ENCODE results near the gene KCTD13.
"Not testable (repeated sequence)": the region's sequence is repeated elsewhere in the genome, so short reads cannot be mapped to it uniquely, and the experiment has no call there.

The KCTD13 gene

GRCh38 chr16:29877266-29877961 is 48.6 kb downstream of the KCTD13 start:
- peak in 2 of 14 donors; percentile 2 to 58 for DNase-seq

- no peak for DNase-seq
Observed at GRCh38 chr16:29876594-29877249, 49.3 kb downstream of the KCTD13 start.

GRCh38 chr16:29876217-29876593 is 49.8 kb downstream of the KCTD13 start:
- no peak for DNase-seq

GRCh38 chr16:29875206-29875605 is 50.8 kb downstream of the KCTD13 start:
- peak in 1 of 14 donors; percentile 29 for DNase-seq

GRCh38 chr16:29873319-29873718 is 52.7 kb downstream of the KCTD13 start:
- DNase-seq = no peak

GRCh38 chr16:29871822-29872546 is 54.0 kb downstream of the KCTD13 start:
- no peak for DNase-seq

GRCh38 chr16:29869067-29869466 is 57.0 kb downstream of the KCTD13 start:
- DNase-seq = not testable (repeated sequence)

- no peak for DNase-seq
Observed at GRCh38 chr16:29868396-29869009, 57.5 kb downstream of the KCTD13 start.

GRCh38 chr16:29864205-29864604 is 61.8 kb downstream of the KCTD13 start:
- DNase-seq = peak in 1 of 14 donors; percentile 23

GRCh38 chr16:29863669-29863984 is 62.4 kb downstream of the KCTD13 start:
- no peak for DNase-seq

GRCh38 chr16:29862884-29863668 is 63.0 kb downstream of the KCTD13 start, which contains the start of gene CDIPT:
TSS of gene CDIPT (minus strand) at chr16:29863226. CDS start at chr16:29862857, 369 bp downstream.
- peak; percentile 22 to 96 (median 88) for DNase-seq

- DNase-seq = peak in 3 of 14 donors; percentile 48 to 60 (median 50)
Observed at GRCh38 chr16:29862383-29862883, 63.6 kb downstream of the KCTD13 start.

- DNase-seq = no peak
Observed at GRCh38 chr16:29860218-29860617, 65.8 kb downstream of the KCTD13 start.

- no peak for DNase-seq
Observed at GRCh38 chr16:29858974-29859373, 67.1 kb downstream of the KCTD13 start.

GRCh38 chr16:29858149-29858849 is 67.7 kb downstream of the KCTD13 start:
- DNase-seq = peak in 5 of 14 donors; percentile 12 to 28 (median 25)

GRCh38 chr16:29857133-29857760 is 68.8 kb downstream of the KCTD13 start:
- DNase-seq = no peak

Measured in C1 segment of cervical spinal cord (tissue), 14 donors.